ENCODE results near the gene GNRH2. TPM values are rescaled to one million over a fixed set of nuclear protein-coding genes. Genes with fewer than 3 reads are reported as not detected.

GNRH2 gene
- total and polyA plus RNA-seq, 2 donors (not counting 1 experiment from before 2014, with no cell fraction given) = not detected

- Histone ChIP-seq H2AFZ (ENCODE audit: low read length) (no peak overlapping the region), H3K9ac (ENCODE audit: insufficient read depth, low read length) (peak overlapping the region; percentile 73), H3K27me3 (ENCODE audit: control insufficient read depth, insufficient read depth, low read length) (no peaks in the 10 kb centered on the region), H3K36me3 (ENCODE audit: control insufficient read depth, insufficient read depth, low read length) (peaks cover 17% of the 10 kb centered on the region), H3K27ac (ENCODE audit: insufficient read depth, low read length) (peak overlapping the region; percentile 83), H3K9me3 (ENCODE audit: control insufficient read depth, insufficient read depth, low read depth, low read length) (no peaks in the 10 kb centered on the region), H4K20me1 (ENCODE audit: control insufficient read depth, extremely low read depth, insufficient read depth, low read length) (no peaks in the 10 kb centered on the region), H3K4me2 (ENCODE audit: extremely low read depth, insufficient read depth, low read length) (peak overlapping the region; percentile 91), H3K4me1 (ENCODE audit: control insufficient read depth, extremely low read depth, insufficient read depth, low read length) (peaks cover 8% of the 10 kb centered on the region), H3K79me2 (ENCODE audit: control insufficient read depth, insufficient read depth, low read length) (peaks cover 9% of the 10 kb centered on the region), H3K4me3 (replicated peaks in 1 of 4; ENCODE audit: control extremely low read depth in 1 of 4, insufficient read depth in 1 of 4, low read depth in 3 of 4, low read length in 4 of 4) (peak overlapping the region; percentile 80 to 91 (median 84))
- TF ChIP-seq EZH2 (IDR thresholded peaks at IDR 0.05; ENCODE audit: low read length, missing control alignments) (no peak), CTCF (conservative IDR thresholded peaks at IDR 0.05 in 1 of 2, IDR thresholded peaks at IDR 0.05 in 1 of 2; ENCODE audit: low read depth in 1 of 2, low read length in 2 of 2) (no peak)
- DNase-seq (ENCODE audit: low read depth in 2 of 2) = peak in 1 of 2 donors; percentile 33
Measured at GRCh38 chr20:3046677-3047462, 3.4 kb downstream of the GNRH2 start.

GRCh38 chr20:3047486-3048419 is 4.3 kb downstream of the GNRH2 start:
- TF ChIP-seq EZH2 (IDR thresholded peaks at IDR 0.05; ENCODE audit: low read length, missing control alignments) (no peak), CTCF (conservative IDR thresholded peaks at IDR 0.05 in 1 of 2, IDR thresholded peaks at IDR 0.05 in 1 of 2; ENCODE audit: low read depth in 1 of 2, low read length in 2 of 2) (no peak)
- Histone ChIP-seq H3K4me1 (ENCODE audit: control insufficient read depth, extremely low read depth, insufficient read depth, low read length) (peaks cover 3% of the 10 kb centered on the region), H3K27me3 (ENCODE audit: control insufficient read depth, insufficient read depth, low read length) (no peaks in the 10 kb centered on the region), H3K27ac (ENCODE audit: insufficient read depth, low read length) (no peak overlapping the region), H3K79me2 (ENCODE audit: control insufficient read depth, insufficient read depth, low read length) (peaks cover 9% of the 10 kb centered on the region), H3K4me3 (replicated peaks in 1 of 4; ENCODE audit: control extremely low read depth in 1 of 4, insufficient read depth in 1 of 4, low read depth in 3 of 4, low read length in 4 of 4) (peak overlapping the region in 1 of 4 experiments; percentile 80), H3K36me3 (ENCODE audit: control insufficient read depth, insufficient read depth, low read length) (peaks cover 17% of the 10 kb centered on the region), H2AFZ (ENCODE audit: low read length) (no peak overlapping the region), H3K9ac (ENCODE audit: insufficient read depth, low read length) (no peak overlapping the region), H3K4me2 (ENCODE audit: extremely low read depth, insufficient read depth, low read length) (no peak overlapping the region), H3K9me3 (ENCODE audit: control insufficient read depth, insufficient read depth, low read depth, low read length) (no peaks in the 10 kb centered on the region), H4K20me1 (ENCODE audit: control insufficient read depth, extremely low read depth, insufficient read depth, low read length) (no peaks in the 10 kb centered on the region)
- DNase-seq (ENCODE audit: low read depth in 2 of 2) = no peak
